PC-9 (cell line): ENCODE results near the gene PLPPR1.

Experiments
- EZH2 ChIP-seq: fragments of 200-600 bp; sonication (generic); IDR thresholded peaks from 2 replicates; pipeline ENCODE4 v1.8.0; 2017; ENCODE audit warnings: antibody characterized with exemption, low read depth
- TF ChIP-seq, protein P1 (sequence below): fragments of 200-600 bp; sonication (generic); conservative IDR thresholded peaks from 2 replicates; pipeline ENCODE4 v1.6.1; 2017; ENCODE audit warnings: mixed run types, antibody characterized with exemption, mild to moderate bottlenecking, moderate library complexity

- TF ChIP-seq, protein P1, sequence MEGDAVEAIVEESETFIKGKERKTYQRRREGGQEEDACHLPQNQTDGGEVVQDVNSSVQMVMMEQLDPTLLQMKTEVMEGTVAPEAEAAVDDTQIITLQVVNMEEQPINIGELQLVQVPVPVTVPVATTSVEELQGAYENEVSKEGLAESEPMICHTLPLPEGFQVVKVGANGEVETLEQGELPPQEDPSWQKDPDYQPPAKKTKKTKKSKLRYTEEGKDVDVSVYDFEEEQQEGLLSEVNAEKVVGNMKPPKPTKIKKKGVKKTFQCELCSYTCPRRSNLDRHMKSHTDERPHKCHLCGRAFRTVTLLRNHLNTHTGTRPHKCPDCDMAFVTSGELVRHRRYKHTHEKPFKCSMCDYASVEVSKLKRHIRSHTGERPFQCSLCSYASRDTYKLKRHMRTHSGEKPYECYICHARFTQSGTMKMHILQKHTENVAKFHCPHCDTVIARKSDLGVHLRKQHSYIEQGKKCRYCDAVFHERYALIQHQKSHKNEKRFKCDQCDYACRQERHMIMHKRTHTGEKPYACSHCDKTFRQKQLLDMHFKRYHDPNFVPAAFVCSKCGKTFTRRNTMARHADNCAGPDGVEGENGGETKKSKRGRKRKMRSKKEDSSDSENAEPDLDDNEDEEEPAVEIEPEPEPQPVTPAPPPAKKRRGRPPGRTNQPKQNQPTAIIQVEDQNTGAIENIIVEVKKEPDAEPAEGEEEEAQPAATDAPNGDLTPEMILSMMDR, result peak; percentile 83
- no peak for TF ChIP-seq EZH2
These were observed 283.4 kb downstream of the PLPPR1 start for GRCh38 chr9:101311758-101312420.
